Gastrocnemius medialis (tissue), 4 donors: Measurements from ENCODE around the gene TFB1M.
"Not testable (repeated sequence)": the region's sequence is repeated elsewhere in the genome, so short reads cannot be mapped to it uniquely, and the experiment has no call there.

ENCODE experiments used
- POLR2A ChIP-seq, 2 donors: fragments of 450-650 bp; IDR thresholded peaks; one replicate each; pipeline ENCODE4 v1.6.1; 2017; ENCODE audit warnings: antibody characterized with exemption in 2 of 2, mild to moderate bottlenecking in 2 of 2, moderate library complexity in 2 of 2
- TF ChIP-seq, protein P1 (sequence below), 5 experiments: fragments of 450-650 bp in 3 of 5; fragments of 200-600 bp in 2 of 5; sonication (generic) in 2 of 5; IDR thresholded peaks in 4 of 5; conservative IDR thresholded peaks in 1 of 5; 1 replicate in 4 of 5; 2 replicates in 1 of 5; pipeline ENCODE4 v1.5.1; 2016 to 2019; ENCODE audit warnings: antibody characterized with exemption in 5 of 5, mild to moderate bottlenecking in 3 of 5, moderate library complexity in 3 of 5

DNA sequence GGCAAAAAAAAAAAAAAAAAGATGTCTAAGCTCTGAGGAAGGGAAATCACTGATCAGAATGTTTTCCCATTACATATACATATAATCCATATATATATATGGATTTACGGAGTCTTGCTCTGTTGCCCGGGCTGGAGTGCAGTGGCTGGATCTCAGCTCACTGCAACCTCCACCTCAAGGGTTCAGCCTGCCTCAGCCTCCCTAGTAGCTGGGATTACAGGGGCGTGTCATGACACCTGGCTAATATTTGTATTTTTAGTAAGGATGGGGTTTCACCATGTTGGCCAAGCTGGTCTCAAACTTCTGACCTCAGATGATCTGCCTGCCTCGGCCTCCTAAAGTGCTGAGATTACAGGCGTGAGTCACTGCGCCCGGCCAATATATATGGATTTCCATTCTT lies 19.8 kb upstream of the TFB1M start:
- TF ChIP-seq, protein P1, sequence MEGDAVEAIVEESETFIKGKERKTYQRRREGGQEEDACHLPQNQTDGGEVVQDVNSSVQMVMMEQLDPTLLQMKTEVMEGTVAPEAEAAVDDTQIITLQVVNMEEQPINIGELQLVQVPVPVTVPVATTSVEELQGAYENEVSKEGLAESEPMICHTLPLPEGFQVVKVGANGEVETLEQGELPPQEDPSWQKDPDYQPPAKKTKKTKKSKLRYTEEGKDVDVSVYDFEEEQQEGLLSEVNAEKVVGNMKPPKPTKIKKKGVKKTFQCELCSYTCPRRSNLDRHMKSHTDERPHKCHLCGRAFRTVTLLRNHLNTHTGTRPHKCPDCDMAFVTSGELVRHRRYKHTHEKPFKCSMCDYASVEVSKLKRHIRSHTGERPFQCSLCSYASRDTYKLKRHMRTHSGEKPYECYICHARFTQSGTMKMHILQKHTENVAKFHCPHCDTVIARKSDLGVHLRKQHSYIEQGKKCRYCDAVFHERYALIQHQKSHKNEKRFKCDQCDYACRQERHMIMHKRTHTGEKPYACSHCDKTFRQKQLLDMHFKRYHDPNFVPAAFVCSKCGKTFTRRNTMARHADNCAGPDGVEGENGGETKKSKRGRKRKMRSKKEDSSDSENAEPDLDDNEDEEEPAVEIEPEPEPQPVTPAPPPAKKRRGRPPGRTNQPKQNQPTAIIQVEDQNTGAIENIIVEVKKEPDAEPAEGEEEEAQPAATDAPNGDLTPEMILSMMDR (IDR thresholded peaks at IDR 0.05 in 4 of 5, conservative IDR thresholded peaks at IDR 0.05 in 1 of 5), result not testable (repeated sequence)
- TF ChIP-seq POLR2A (IDR thresholded peaks at IDR 0.05), result not testable (repeated sequence)
